GM18505 (cell line): ENCODE data around the gene ARTN.

ENCODE experiments used
- ATAC-seq: cut with Tn5 transposase; IDR thresholded peaks from one replicate; pipeline ENCODE4 v1.9.1; 2021; ENCODE audit not compliant: unreplicated experiment
- POLR2A ChIP-seq: IDR thresholded peaks from 4 replicates; pipeline ENCODE4 v1.6.1; 2011; ENCODE audit warnings: borderline replicate concordance; ENCODE audit not compliant: insufficient read depth, insufficient read length; ENCODE audit errors: extremely low read depth

The ARTN gene

DNA sequence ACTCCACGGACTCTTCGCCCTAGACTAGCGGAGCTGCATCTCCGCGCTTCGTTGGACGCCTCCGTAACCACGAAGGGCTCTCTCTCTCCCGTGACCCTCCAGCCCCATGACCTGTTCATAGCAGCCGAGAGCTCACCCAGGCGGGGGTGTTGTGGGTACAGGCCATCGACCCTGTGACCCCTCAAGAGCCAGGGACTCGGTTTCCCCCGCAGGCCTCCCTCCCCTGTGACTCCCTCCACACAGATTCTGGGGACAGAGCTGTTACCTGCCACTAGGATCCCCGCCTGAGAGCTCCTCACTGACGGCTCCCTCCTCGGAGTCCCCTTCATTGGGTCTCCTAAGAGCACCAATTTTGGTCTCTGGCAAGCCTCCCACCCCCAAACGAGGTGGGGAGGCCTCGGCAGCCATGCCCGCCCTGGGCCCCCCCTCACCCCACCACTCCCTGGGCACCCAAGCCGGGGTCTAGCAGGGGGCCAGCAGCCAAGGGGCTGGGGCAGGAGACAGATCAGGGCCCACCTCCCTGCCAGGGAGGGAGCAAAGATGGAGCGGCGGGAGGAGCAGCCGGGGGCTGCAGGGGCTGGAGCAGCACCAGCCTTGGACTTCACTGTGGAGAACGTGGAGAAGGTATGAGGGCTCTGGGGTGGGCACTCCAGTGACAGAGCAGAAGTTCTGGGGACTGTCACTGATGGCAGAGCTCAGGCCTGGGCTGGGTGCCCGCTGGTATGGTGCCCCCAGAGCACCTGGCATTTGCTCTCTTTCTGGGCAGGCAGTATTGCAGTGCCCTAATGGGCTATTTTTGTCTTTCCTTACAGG, 13.7 kb downstream of the ARTN start:
- no peak for ATAC-seq
- no peak for TF ChIP-seq POLR2A

GRCh38 chr1:43947874-43948437, 14.4 kb downstream of the ARTN start:
- ATAC-seq: no peak
- TF ChIP-seq POLR2A: no peak

GRCh38 chr1:43949678-43950077, 16.1 kb downstream of the ARTN start:
- TF ChIP-seq POLR2A: no peak

GRCh38 chr1:43951021-43951985, 17.7 kb downstream of the ARTN start:
- TF ChIP-seq POLR2A: no peak
- ATAC-seq: no peak

More at GRCh38 chr1:43949678-43950077, 16.1 kb downstream of the ARTN start:
- no peak for ATAC-seq

GRCh38 chr1:43952731-43953346, 19.2 kb downstream of the ARTN start:
- ATAC-seq: no peak
- no peak for TF ChIP-seq POLR2A

GRCh38 chr1:43953361-43953760, 19.8 kb downstream of the ARTN start:
- no peak for TF ChIP-seq POLR2A
- ATAC-seq: no peak

- ATAC-seq: no peak
- no peak for TF ChIP-seq POLR2A
These were observed 20.4 kb downstream of the ARTN start for GRCh38 chr1:43954036-43954435.

GRCh38 chr1:43956234-43956633, 22.6 kb downstream of the ARTN start:
- ATAC-seq: no peak
- TF ChIP-seq POLR2A: no peak

GRCh38 chr1:43957407-43958040, 23.9 kb downstream of the ARTN start:
- ATAC-seq: no peak
- TF ChIP-seq POLR2A: no peak

DNA sequence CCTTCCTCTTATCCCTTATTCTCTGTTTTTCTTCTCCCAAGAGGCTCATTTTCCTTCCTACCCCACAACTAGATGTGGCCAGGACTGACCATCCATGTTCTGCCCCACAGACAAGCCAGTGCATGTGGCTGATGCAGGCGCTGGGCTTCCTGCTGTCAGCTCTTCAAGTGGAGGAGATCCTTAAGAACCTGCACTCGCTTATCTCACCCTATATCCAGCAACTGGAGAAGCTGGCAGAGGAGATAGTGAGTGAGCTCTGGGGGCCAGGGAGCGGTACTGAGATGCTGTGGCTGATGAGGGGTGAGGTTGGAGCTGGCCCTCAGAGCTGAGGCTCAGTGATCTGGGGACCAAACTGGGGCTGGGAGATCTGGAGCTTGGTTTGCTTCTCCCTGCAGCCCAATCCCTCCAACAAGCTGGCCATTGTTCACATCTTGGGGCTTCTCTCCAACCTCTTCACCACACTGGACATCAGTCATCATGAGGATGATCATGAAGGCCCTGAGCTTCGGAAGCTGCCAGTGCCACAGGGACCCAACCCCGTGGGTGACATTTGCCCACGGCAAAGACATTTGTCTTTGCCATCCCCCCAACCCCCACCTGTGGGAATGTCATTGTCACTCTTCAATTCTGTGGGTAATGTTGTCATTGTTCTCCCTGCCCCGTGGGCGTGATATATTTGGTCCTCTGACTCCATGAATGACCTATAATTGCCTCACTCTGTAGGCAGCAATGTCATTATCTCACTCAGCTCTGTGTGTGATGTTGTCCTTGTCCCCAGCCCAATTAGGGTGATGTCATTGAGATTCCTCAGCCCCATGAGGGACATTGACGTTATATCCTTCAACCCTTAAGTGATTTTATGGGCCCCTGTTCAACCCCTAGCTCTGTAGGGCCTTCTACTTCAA, 25.0 kb downstream of the ARTN start:
- ATAC-seq: no peak
- no peak for TF ChIP-seq POLR2A

GRCh38 chr1:43960798-43961197, 27.2 kb downstream of the ARTN start:
- no peak for ATAC-seq
- no peak for TF ChIP-seq POLR2A

DNA sequence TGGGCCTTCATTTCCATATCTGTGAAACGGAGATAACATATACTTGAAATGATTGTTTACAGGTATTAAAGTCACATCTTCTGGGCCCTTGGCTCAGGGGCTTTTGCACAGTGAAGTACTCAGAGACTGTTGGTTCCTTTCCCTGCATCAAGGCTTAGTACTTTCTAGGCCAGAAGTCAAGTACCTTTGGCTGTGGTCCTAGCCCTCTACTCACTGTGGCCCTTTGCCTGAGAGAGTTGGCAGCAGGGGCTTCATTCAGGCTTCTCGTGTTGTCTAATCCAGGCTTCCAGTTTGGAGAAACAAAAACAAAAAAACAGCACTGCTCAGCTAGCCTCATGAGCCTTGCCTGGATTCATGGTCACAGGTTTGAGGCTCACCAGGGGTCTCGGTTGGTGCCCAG, 28.1 kb downstream of the ARTN start:
- TF ChIP-seq POLR2A: no peak
- no peak for ATAC-seq

- no peak for TF ChIP-seq POLR2A
- ATAC-seq: no peak
These were observed 28.7 kb downstream of the ARTN start for GRCh38 chr1:43962324-43962723.
